CD14-positive monocyte (primary cell): ENCODE data around the gene CDKN2AIPNL. TPM values are rescaled to one million over a fixed set of nuclear protein-coding genes. Genes with fewer than 3 reads are reported as not detected.

Experiments
- DNase-seq, 3 donors: peaks; one replicate each; pipeline ENCODE4 v3.0.0-alpha.2; 2011 to 2022
- H2AFZ ChIP-seq: 2 replicates; pipeline ENCODE4 v1.6.0; 2012; ENCODE audit warnings: mild to moderate bottlenecking, low read depth, low read length, inconsistent platforms; ENCODE audit not compliant: insufficient read depth, poor library complexity, severe bottlenecking
- H3K27ac ChIP-seq, 2 donors: 1 replicate in 1 of 2; 2 replicates in 1 of 2; pipeline ENCODE4 v1.5.1; 2012 to 2013; ENCODE audit warnings: low read length in 2 of 2, control low read depth in 1 of 2, inconsistent platforms in 1 of 2, low read depth in 1 of 2, mild to moderate bottlenecking in 1 of 2
- H3K27me3 ChIP-seq, 2 donors: one replicate each; pipeline versions ENCODE4 v1.6.0 to v1.6.1; 2011 to 2013; ENCODE audit warnings: low read length in 2 of 2; ENCODE audit not compliant: control insufficient read depth in 2 of 2, insufficient read depth in 2 of 2
- H3K36me3 ChIP-seq, 2 donors: replicated peaks in 1 of 2; 1 replicate in 1 of 2; 2 replicates in 1 of 2; pipeline versions ENCODE4 v1.5.1 to v1.6.1; 2012 to 2013; ENCODE audit warnings: low read length in 2 of 2, control low read depth in 1 of 2, inconsistent platforms in 1 of 2, mild to moderate bottlenecking in 1 of 2; ENCODE audit not compliant: insufficient read depth in 2 of 2, control insufficient read depth in 1 of 2
- H3K4me1 ChIP-seq, 2 donors: 1 replicate in 1 of 2; 2 replicates in 1 of 2; pipeline versions ENCODE4 v1.5.1 to v1.6.1; 2012 to 2013; ENCODE audit warnings: low read length in 2 of 2, control low read depth in 1 of 2, inconsistent platforms in 1 of 2, mild to moderate bottlenecking in 1 of 2, moderate library complexity in 1 of 2; ENCODE audit not compliant: insufficient read depth in 2 of 2, control insufficient read depth in 1 of 2
- H3K4me2 ChIP-seq: replicated peaks from 2 replicates; pipeline ENCODE3; 2012; ENCODE audit warnings: low read length, moderate library complexity, mild to moderate bottlenecking; ENCODE audit not compliant: poor library complexity, severe bottlenecking; ENCODE audit errors: extremely low read depth
- H3K4me3 ChIP-seq, 3 experiments: fragments of 200-600 bp in 1 of 3; sonication (generic) in 1 of 3; replicated peaks in 1 of 3; 1 replicate in 2 of 3; 2 replicates in 1 of 3; pipeline ENCODE4 v1.5.1; 2011 to 2013; ENCODE audit warnings: low read length in 3 of 3, mild to moderate bottlenecking in 3 of 3, control low read depth in 2 of 3, low read depth in 2 of 3, inconsistent platforms in 1 of 3, moderate library complexity in 1 of 3
- H3K79me2 ChIP-seq: 2 replicates; pipeline ENCODE4 v1.6.0; 2012; ENCODE audit warnings: mild to moderate bottlenecking, control low read depth, inconsistent platforms, low read length, moderate library complexity; ENCODE audit not compliant: insufficient read depth
- H3K9ac ChIP-seq: 2 replicates; pipeline ENCODE4 v1.6.0; 2017; ENCODE audit warnings: low read length, mild to moderate bottlenecking; ENCODE audit not compliant: insufficient read depth, poor library complexity, severe bottlenecking
- H3K9me3 ChIP-seq, 2 donors: replicated peaks in 1 of 2; 1 replicate in 1 of 2; 2 replicates in 1 of 2; pipeline versions ENCODE4 v1.5.1 to v1.6.1; 2012 to 2013; ENCODE audit warnings: low read length in 2 of 2, control low read depth in 1 of 2; ENCODE audit not compliant: control insufficient read depth in 1 of 2, insufficient read depth in 1 of 2
- H4K20me1 ChIP-seq: 2 replicates; pipeline ENCODE4 v1.6.0; 2012; ENCODE audit warnings: mild to moderate bottlenecking, low read length, control low read depth, moderate library complexity; ENCODE audit not compliant: insufficient read depth
- H3K27ac Mint-ChIP-seq, 7 donors: one replicate each; pipeline ENCODE4 v1.8.0; 2020; ENCODE audit warnings: mild to moderate bottlenecking in 7 of 7, mixed read lengths in 7 of 7, moderate library complexity in 6 of 7, inconsistent platforms in 2 of 7
- H3K27me3 Mint-ChIP-seq, 3 donors: one replicate each; pipeline ENCODE4 v1.8.0; 2021 to 2022; ENCODE audit warnings: low read depth in 3 of 3, mild to moderate bottlenecking in 3 of 3, mixed read lengths in 3 of 3, moderate library complexity in 3 of 3, inconsistent platforms in 1 of 3
- H3K36me3 Mint-ChIP-seq, 2 donors: one replicate each; pipeline ENCODE4 v1.8.0; 2020; ENCODE audit warnings: mixed read lengths in 2 of 2, inconsistent platforms in 1 of 2, mild to moderate bottlenecking in 1 of 2
- H3K4me1 Mint-ChIP-seq: one replicate; pipeline ENCODE4 v1.8.0; 2020; ENCODE audit warnings: mild to moderate bottlenecking, mixed read lengths
- H3K4me3 Mint-ChIP-seq, 2 donors: one replicate each; pipeline ENCODE4 v1.8.0; 2020; ENCODE audit warnings: mild to moderate bottlenecking in 2 of 2, mixed read lengths in 2 of 2, moderate library complexity in 1 of 2
- H3K9me3 Mint-ChIP-seq, 7 donors: one replicate each; pipeline ENCODE4 v1.8.0; 2020 to 2022; ENCODE audit warnings: mixed read lengths in 7 of 7, mild to moderate bottlenecking in 6 of 7, moderate library complexity in 6 of 7, inconsistent platforms in 2 of 7
- WGBS: methylation state at CpG from one replicate; pipeline ENCODE4 v1.1.5; 2013; ENCODE audit warnings: missing lambda C conversion rate; ENCODE audit not compliant: insufficient coverage; 5-methylcytosine and 5-hydroxymethylcytosine counted together
- intact Hi-C, 2 donors: fragments of 100-400 bp; cut with micrococcal nuclease; formaldehyde crosslinking; loops; one replicate each; pipeline versions ENCODE4 v1.15.0 to v1.15.1; 2023
- polyA plus RNA-seq, 3 donors: library from polyadenylated mRNA; depleted of rRNA in 1 of 3; unstranded in 2 of 3; stranded (reverse) in 1 of 3; fragments of 300-500 nt in 2 of 3; fragments of >200 nt in 1 of 3; fragmentation: Illumina TruSeq in 2 of 3; gene quantifications; 1 replicate in 2 of 3; 2 replicates in 1 of 3; pipeline ENCODE4 v1.2.3, GENCODE V29; 2012 to 2021
- TF ChIP-seq, protein P1 (sequence below): fragments of 200-600 bp; IDR thresholded peaks from one replicate; pipeline ENCODE4 v1.8.0; 2022; ENCODE audit warnings: antibody characterized with exemption, mild to moderate bottlenecking

Gene CDKN2AIPNL
- polyA plus RNA-seq, 3 donors, result 6.9 to 20.0 (median 15.0) TPM

DNA sequence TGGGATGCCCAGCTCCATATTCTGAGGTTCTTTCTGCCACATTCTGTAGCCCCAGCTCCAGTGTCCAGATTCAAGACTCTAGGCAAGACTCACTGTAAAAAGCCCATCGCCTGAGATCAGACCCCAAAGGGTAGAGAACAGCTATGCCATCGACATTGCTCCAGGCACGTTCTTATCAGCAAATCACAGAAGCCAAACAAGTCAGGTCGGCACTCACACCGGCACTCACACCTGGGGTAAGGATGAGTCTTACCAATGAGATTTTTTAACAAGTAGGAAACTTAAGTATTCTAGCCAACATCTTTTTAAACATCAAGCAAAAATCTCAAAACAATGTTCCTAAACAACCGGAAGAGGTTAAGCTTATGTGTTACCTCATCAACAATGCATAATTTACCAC, 2.4 kb downstream of the CDKN2AIPNL start:
- H2AFZ ChIP-seq, result no peak overlapping the region
- H3K27me3 ChIP-seq, result no peaks in the 10 kb centered on the region
- intact Hi-C loops, result no loop called here
- Mint-ChIP-seq H3K36me3 (peaks cover 9 to 20% of the 10 kb centered on the region in 2 donors), H3K27me3 (peaks cover 0 to 2% (median 0%) of the 10 kb centered on the region in 3 donors), H3K4me1 (peaks cover 29% of the 10 kb centered on the region), H3K27ac (peak overlapping the region in 2 of 7 donors; percentile 21 to 70), H3K4me3 (no peak overlapping the region), H3K9me3 (peaks cover 0 to 8% (median 0%) of the 10 kb centered on the region in 7 donors)
- H3K4me1 ChIP-seq, result peaks cover 17 to 21% of the 10 kb centered on the region in 2 donors
- H3K79me2 ChIP-seq, result peaks cover 17% of the 10 kb centered on the region
- H3K36me3 ChIP-seq, result peaks cover 3 to 30% of the 10 kb centered on the region in 2 donors
- H3K4me2 ChIP-seq, result no peak overlapping the region
- no peaks in the 10 kb centered on the region for H4K20me1 ChIP-seq
- H3K9ac ChIP-seq, result no peak overlapping the region
- no peak for DNase-seq
- H3K9me3 ChIP-seq, result no peaks in the 10 kb centered on the region
- no peak overlapping the region for H3K27ac ChIP-seq
- no peak overlapping the region for H3K4me3 ChIP-seq
- no CpG with 5 or more reads among the region's 6 CpGs for WGBS
- TF ChIP-seq, protein P1, sequence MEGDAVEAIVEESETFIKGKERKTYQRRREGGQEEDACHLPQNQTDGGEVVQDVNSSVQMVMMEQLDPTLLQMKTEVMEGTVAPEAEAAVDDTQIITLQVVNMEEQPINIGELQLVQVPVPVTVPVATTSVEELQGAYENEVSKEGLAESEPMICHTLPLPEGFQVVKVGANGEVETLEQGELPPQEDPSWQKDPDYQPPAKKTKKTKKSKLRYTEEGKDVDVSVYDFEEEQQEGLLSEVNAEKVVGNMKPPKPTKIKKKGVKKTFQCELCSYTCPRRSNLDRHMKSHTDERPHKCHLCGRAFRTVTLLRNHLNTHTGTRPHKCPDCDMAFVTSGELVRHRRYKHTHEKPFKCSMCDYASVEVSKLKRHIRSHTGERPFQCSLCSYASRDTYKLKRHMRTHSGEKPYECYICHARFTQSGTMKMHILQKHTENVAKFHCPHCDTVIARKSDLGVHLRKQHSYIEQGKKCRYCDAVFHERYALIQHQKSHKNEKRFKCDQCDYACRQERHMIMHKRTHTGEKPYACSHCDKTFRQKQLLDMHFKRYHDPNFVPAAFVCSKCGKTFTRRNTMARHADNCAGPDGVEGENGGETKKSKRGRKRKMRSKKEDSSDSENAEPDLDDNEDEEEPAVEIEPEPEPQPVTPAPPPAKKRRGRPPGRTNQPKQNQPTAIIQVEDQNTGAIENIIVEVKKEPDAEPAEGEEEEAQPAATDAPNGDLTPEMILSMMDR, result no peak

DNA sequence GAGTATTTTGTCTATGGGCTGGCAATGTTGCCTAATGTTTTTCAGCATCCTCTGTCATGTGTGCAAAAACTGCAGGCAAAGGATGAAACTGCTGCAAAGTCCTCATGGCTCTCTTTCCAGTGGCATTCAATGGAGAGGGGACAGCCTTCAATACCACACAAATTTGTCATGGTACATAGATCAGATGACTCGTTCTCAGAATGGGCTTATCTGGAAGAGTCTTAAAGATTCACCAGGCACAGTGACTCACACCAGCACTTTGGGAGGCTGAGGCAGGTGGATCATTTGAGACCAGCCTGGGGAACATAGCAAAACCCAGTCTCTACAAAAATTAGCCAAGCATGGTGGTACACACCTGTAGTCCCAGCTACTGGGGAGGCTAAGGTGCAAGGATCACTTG, 5.3 kb downstream of the CDKN2AIPNL start:
- H3K79me2 ChIP-seq, result peaks cover 12% of the 10 kb centered on the region
- no peak overlapping the region for H3K27ac ChIP-seq
- peak in 1 of 3 donors; percentile 6 for DNase-seq
- H2AFZ ChIP-seq, result no peak overlapping the region
- Mint-ChIP-seq H3K9me3 (peaks cover 0 to 3% (median 0%) of the 10 kb centered on the region in 7 donors), H3K4me3 (no peak overlapping the region), H3K4me1 (peaks cover 20% of the 10 kb centered on the region), H3K36me3 (peaks cover 16 to 32% of the 10 kb centered on the region in 2 donors), H3K27me3 (no peaks in the 10 kb centered on the region), H3K27ac (no peak overlapping the region)
- intact Hi-C loops, result no loop called here
- H3K4me3 ChIP-seq, result no peak overlapping the region
- WGBS, result no CpG with 5 or more reads among the region's 1 CpG
- H3K36me3 ChIP-seq, result peaks cover 3 to 35% of the 10 kb centered on the region in 2 donors
- no peaks in the 10 kb centered on the region for H3K9me3 ChIP-seq
- TF ChIP-seq, protein P1, result no peak
- H4K20me1 ChIP-seq, result no peaks in the 10 kb centered on the region
- H3K9ac ChIP-seq, result no peak overlapping the region
- H3K4me1 ChIP-seq, result peaks cover 10% of the 10 kb centered on the region in 2 donors
- H3K4me2 ChIP-seq, result no peak overlapping the region
- no peaks in the 10 kb centered on the region for H3K27me3 ChIP-seq
